CD4-positive, alpha-beta T cell (primary cell): ENCODE results near the gene P3H3. TPM values are rescaled to one million over a fixed set of nuclear protein-coding genes. Genes with fewer than 3 reads are reported as not detected.
A peak's percentile ranks its signal among the peaks of the same experiment; 100 is the strongest.

Experiments used
- ATAC-seq: fragments of 200-7000 bp; cut with Tn5 transposase; one replicate; pipeline ENCODE4 v1.10.0; 2022; ENCODE audit warnings: mild to moderate bottlenecking; ENCODE audit not compliant: poor library complexity
- CTCF ChIA-PET: fragments of 350-600 bp; sonication (Branson Sonifier 250); formaldehyde crosslinking; loops from one replicate; lab custom pipeline; 2021; ENCODE audit warnings: antibody characterized with exemption, inconsistent platforms; lab: Charles Lee
- POLR2A ChIA-PET: fragments of 350-600 bp; sonication (Branson Sonifier 250); formaldehyde crosslinking; loops from one replicate; lab custom pipeline; 2021; ENCODE audit warnings: antibody characterized with exemption, inconsistent platforms; lab: Charles Lee
- DNase-seq, 14 experiments: peaks; one replicate each; pipeline ENCODE4 v3.0.0-alpha.2; 2013 to 2020; ENCODE audit warnings: mixed read lengths in 2 of 14
- H3K27ac ChIP-seq, 2 donors: one replicate each; pipeline versions ENCODE4 v1.5.1 to v1.7.0; 2013; ENCODE audit warnings: low read length in 2 of 2, low read depth in 1 of 2, mild to moderate bottlenecking in 1 of 2
- H3K27me3 ChIP-seq, 2 experiments: 1 replicate in 1 of 2; 2 replicates in 1 of 2; pipeline versions ENCODE4 v1.6.1 to v1.7.0; 2013; ENCODE audit warnings: low read length in 2 of 2, control low read depth in 1 of 2, mild to moderate bottlenecking in 1 of 2, moderate library complexity in 1 of 2; ENCODE audit not compliant: insufficient read depth in 2 of 2, control insufficient read depth in 1 of 2
- H3K36me3 ChIP-seq: one replicate; pipeline ENCODE4 v1.6.1; 2013; ENCODE audit warnings: low read length, control low read depth; ENCODE audit not compliant: insufficient read depth
- H3K4me1 ChIP-seq: one replicate; pipeline ENCODE4 v1.6.1; 2013; ENCODE audit warnings: low read length, control low read depth; ENCODE audit not compliant: insufficient read depth
- H3K4me3 ChIP-seq: one replicate; pipeline ENCODE4 v1.5.1; 2013; ENCODE audit warnings: mild to moderate bottlenecking, low read length, moderate library complexity
- H3K9me3 ChIP-seq, 2 experiments: 1 replicate in 1 of 2; 2 replicates in 1 of 2; pipeline versions ENCODE4 v1.6.1 to v1.7.0; 2013; ENCODE audit warnings: low read length in 2 of 2, mild to moderate bottlenecking in 2 of 2, control low read depth in 1 of 2, moderate library complexity in 1 of 2; ENCODE audit not compliant: control insufficient read depth in 1 of 2, insufficient read depth in 1 of 2
- H3K27ac Mint-ChIP-seq: one replicate; pipeline ENCODE4 v1.8.0; 2020; ENCODE audit warnings: mixed read lengths
- H3K27me3 Mint-ChIP-seq: one replicate; pipeline ENCODE4 v1.8.0; 2021; ENCODE audit warnings: mixed read lengths
- H3K36me3 Mint-ChIP-seq: one replicate; pipeline ENCODE4 v1.8.0; 2021; ENCODE audit warnings: low read depth, mixed read lengths
- H3K4me1 Mint-ChIP-seq: one replicate; pipeline ENCODE4 v1.8.0; 2021; ENCODE audit warnings: low read depth, mixed read lengths
- H3K4me3 Mint-ChIP-seq: one replicate; pipeline ENCODE4 v1.8.0; 2020; ENCODE audit warnings: mild to moderate bottlenecking, mixed read lengths
- H3K9me3 Mint-ChIP-seq: one replicate; pipeline ENCODE4 v1.8.0; 2020; ENCODE audit warnings: mixed read lengths
- intact Hi-C, 2 experiments: fragments of 100-400 bp; cut with DNase I in 1 of 2; cut with micrococcal nuclease in 1 of 2; formaldehyde crosslinking; loops; one replicate each; pipeline versions ENCODE4 v1.15.1 to v1.9.0; 2023 to 2025; cut with DNase I, micrococcal nuclease
- total RNA-seq, 174 experiments: library from RNA in 2 of 174; stranded (reverse) in 2 of 174; gene quantifications; one replicate each; pipeline ENCODE4 v1.2.3 and lab custom pipeline; 2021 to 2026
- TF ChIP-seq, protein P1 (sequence below): fragments of 200-600 bp; IDR thresholded peaks from one replicate; pipeline ENCODE4 v1.8.0; 2022; ENCODE audit warnings: antibody characterized with exemption, mild to moderate bottlenecking

Gene P3H3
- total RNA-seq, 2 experiments from 2014 or later = 2.5 to 4.1 TPM

DNA sequence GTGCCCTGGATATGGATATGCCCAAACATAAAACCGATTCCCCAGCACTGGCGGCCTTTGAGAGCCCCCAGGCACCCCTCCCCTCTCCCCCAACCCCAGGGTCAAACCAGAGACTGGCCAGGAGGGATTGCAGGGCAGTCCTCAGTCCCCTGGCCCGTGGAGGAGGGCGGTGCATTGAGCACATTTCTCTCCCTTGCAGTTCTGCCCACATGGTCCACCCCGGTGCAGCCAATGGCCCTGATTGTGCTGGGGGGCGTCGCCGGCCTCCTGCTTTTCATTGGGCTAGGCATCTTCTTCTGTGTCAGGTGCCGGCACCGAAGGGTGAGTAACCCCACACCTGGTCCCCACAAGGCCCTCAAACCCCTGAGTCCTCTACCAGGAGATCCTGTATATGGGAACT lies 10.0 kb upstream of the P3H3 start:
- Mint-ChIP-seq H3K36me3 (peaks cover 76% of the 10 kb centered on the region), H3K27ac (no peak overlapping the region), H3K4me3 (no peak overlapping the region), H3K27me3 (peaks cover 12% of the 10 kb centered on the region), H3K9me3 (no peaks in the 10 kb centered on the region), H3K4me1 (peaks cover 10% of the 10 kb centered on the region)
- peaks cover 65% of the 10 kb centered on the region for H3K36me3 ChIP-seq
- ATAC-seq (no peak), DNase-seq (no peak)
- H3K27me3 ChIP-seq = peaks cover 0 to 5% of the 10 kb centered on the region in 2 experiments
- POLR2A ChIA-PET = no interaction called here
- no peaks in the 10 kb centered on the region for H3K9me3 ChIP-seq
- H3K4me1 ChIP-seq = peaks cover 19% of the 10 kb centered on the region
- no peak overlapping the region for H3K4me3 ChIP-seq
- CTCF ChIA-PET = no interaction called here
- TF ChIP-seq, protein P1, sequence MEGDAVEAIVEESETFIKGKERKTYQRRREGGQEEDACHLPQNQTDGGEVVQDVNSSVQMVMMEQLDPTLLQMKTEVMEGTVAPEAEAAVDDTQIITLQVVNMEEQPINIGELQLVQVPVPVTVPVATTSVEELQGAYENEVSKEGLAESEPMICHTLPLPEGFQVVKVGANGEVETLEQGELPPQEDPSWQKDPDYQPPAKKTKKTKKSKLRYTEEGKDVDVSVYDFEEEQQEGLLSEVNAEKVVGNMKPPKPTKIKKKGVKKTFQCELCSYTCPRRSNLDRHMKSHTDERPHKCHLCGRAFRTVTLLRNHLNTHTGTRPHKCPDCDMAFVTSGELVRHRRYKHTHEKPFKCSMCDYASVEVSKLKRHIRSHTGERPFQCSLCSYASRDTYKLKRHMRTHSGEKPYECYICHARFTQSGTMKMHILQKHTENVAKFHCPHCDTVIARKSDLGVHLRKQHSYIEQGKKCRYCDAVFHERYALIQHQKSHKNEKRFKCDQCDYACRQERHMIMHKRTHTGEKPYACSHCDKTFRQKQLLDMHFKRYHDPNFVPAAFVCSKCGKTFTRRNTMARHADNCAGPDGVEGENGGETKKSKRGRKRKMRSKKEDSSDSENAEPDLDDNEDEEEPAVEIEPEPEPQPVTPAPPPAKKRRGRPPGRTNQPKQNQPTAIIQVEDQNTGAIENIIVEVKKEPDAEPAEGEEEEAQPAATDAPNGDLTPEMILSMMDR = no peak
- H3K27ac ChIP-seq = no peak overlapping the region
- intact Hi-C loops = no loop called here

DNA sequence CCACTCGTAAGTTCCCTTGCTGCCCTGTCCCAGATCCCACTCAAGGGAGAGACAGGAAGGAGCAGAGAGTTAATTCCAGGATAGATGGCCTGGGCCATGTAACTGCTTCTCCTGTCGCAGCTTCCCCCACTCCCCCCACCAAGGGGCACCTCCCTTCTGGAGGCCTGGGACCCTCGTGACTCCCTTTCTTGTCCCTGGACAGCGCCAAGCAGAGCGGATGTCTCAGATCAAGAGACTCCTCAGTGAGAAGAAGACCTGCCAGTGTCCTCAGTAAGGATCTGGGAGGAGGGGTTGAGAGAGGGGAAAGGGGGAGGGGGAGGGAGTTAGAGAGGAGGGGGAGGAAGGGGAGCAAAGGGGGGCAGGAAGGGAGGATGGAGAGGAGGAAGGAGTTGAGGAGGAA lies 9.6 kb upstream of the P3H3 start:
- intact Hi-C loops = no loop called here
- H3K36me3 Mint-ChIP-seq = peaks cover 72% of the 10 kb centered on the region
- DNase-seq (peak in 1 of 14 experiments; percentile 1), ATAC-seq (no peak)
- POLR2A ChIA-PET = no interaction called here
- no peak overlapping the region for H3K27ac ChIP-seq
- H3K4me3 Mint-ChIP-seq = no peak overlapping the region
- H3K4me1 ChIP-seq = peaks cover 19% of the 10 kb centered on the region
- no peak overlapping the region for H3K27ac Mint-ChIP-seq
- H3K36me3 ChIP-seq = peaks cover 62% of the 10 kb centered on the region
- CTCF ChIA-PET = no interaction called here
- H3K4me3 ChIP-seq = no peak overlapping the region
- H3K27me3 Mint-ChIP-seq = peaks cover 14% of the 10 kb centered on the region
- TF ChIP-seq, protein P1 = no peak
- peaks cover 10% of the 10 kb centered on the region for H3K4me1 Mint-ChIP-seq
- no peaks in the 10 kb centered on the region for H3K9me3 Mint-ChIP-seq
- H3K9me3 ChIP-seq = no peaks in the 10 kb centered on the region
- peaks cover 0 to 5% of the 10 kb centered on the region in 2 experiments for H3K27me3 ChIP-seq

DNA sequence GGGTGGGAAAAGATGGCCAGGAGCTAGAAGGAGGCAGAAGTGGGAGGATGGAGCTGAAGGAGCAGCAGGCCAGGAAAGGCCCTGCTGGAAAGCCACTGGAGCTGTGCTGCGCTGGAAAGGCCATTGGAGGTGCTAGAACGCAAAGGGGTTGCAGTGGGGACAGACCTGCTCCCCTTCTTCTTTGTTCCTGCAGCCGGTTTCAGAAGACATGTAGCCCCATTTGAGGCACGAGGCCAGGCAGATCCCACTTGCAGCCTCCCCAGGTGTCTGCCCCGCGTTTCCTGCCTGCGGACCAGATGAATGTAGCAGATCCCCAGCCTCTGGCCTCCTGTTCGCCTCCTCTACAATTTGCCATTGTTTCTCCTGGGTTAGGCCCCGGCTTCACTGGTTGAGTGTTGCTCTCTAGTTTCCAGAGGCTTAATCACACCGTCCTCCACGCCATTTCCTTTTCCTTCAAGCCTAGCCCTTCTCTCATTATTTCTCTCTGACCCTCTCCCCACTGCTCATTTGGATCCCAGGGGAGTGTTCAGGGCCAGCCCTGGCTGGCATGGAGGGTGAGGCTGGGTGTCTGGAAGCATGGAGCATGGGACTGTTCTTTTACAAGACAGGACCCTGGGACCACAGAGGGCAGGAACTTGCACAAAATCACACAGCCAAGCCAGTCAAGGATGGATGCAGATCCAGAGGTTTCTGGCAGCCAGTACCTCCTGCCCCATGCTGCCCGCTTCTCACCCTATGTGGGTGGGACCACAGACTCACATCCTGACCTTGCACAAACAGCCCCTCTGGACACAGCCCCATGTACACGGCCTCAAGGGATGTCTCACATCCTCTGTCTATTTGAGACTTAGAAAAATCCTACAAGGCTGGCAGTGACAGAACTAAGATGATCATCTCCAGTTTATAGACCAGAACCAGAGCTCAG lies 8.8 kb upstream of the P3H3 start:
- H3K27me3 ChIP-seq = peaks cover 0 to 5% of the 10 kb centered on the region in 2 experiments
- H3K27ac ChIP-seq = no peak overlapping the region
- ChIA-PET CTCF (no interaction called here), POLR2A (interaction anchor here (1.2 to 2.4 kb wide), 2 partner anchors 32 to 37 kb away, joined by 3 to 16 read pairs; partner anchors contain the start of genes CDCA3 and USP5)
- H3K36me3 ChIP-seq = peaks cover 54% of the 10 kb centered on the region
- peaks cover 19% of the 10 kb centered on the region for H3K4me1 ChIP-seq
- intact Hi-C loops = no loop called here
- TF ChIP-seq, protein P1 = no peak
- Mint-ChIP-seq H3K9me3 (no peaks in the 10 kb centered on the region), H3K36me3 (peaks cover 65% of the 10 kb centered on the region), H3K4me3 (no peak overlapping the region), H3K27ac (no peak overlapping the region), H3K4me1 (peaks cover 10% of the 10 kb centered on the region), H3K27me3 (peaks cover 14% of the 10 kb centered on the region)
- ATAC-seq (no peak), DNase-seq (peak in 1 of 14 experiments; percentile 1)
- no peaks in the 10 kb centered on the region for H3K9me3 ChIP-seq
- H3K4me3 ChIP-seq = no peak overlapping the region
